Measurements from ENCODE around the gene ARF6.
A peak's percentile ranks its signal among the peaks of the same experiment; 100 is the strongest.

The ARF6 gene

DNA sequence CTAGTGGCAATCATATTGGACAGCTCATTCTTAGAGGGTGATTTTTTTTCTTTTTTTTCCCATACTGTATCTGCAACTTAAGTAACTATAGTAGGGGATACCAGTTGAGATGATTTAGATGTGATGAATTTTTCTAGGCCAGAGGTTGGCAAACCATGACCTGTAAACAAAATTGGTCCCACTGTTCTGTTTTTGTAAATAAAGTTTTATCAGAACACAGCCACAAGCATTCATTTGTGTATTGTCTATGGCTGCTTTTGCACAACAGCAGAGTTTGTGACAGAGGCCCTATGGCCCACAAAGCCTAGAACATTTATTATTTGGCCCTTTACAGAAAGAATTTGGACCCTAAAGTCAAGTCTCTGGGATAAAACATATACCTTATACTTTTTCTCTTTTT, 11.4 kb downstream of the ARF6 start:
- Histone ChIP-seq H3K4me1 (ENCODE audit: insufficient read depth, low read length) (no peaks in the 10 kb centered on the region; the same call in 1 of the 2 replicates), H3K4me2 (ENCODE audit: insufficient read depth, low read length) (no peak overlapping the region), H4K20me1 (ENCODE audit: insufficient read depth, low read length) (no peaks in the 10 kb centered on the region), H3K27ac (ENCODE audit: low read length) (no peak overlapping the region), H3K9ac (ENCODE audit: low read depth, low read length) (no peak overlapping the region), H3K27me3 (ENCODE audit: insufficient read depth, low read length, poor library complexity) (no peaks in the 10 kb centered on the region), H3K79me2 (ENCODE audit: insufficient read depth, low read length) (no peaks in the 10 kb centered on the region), H3K36me3 (ENCODE audit: insufficient read depth, low read length) (no peaks in the 10 kb centered on the region), H2AFZ (ENCODE audit: low read depth, low read length) (no peak overlapping the region), H3K9me3 (ENCODE audit: insufficient read depth, low read length, severe bottlenecking) (no peaks in the 10 kb centered on the region), H3K4me3 (ENCODE audit: low read depth in 1 of 2, low read length in 2 of 2) (no peak overlapping the region)
- TF ChIP-seq, protein P1, sequence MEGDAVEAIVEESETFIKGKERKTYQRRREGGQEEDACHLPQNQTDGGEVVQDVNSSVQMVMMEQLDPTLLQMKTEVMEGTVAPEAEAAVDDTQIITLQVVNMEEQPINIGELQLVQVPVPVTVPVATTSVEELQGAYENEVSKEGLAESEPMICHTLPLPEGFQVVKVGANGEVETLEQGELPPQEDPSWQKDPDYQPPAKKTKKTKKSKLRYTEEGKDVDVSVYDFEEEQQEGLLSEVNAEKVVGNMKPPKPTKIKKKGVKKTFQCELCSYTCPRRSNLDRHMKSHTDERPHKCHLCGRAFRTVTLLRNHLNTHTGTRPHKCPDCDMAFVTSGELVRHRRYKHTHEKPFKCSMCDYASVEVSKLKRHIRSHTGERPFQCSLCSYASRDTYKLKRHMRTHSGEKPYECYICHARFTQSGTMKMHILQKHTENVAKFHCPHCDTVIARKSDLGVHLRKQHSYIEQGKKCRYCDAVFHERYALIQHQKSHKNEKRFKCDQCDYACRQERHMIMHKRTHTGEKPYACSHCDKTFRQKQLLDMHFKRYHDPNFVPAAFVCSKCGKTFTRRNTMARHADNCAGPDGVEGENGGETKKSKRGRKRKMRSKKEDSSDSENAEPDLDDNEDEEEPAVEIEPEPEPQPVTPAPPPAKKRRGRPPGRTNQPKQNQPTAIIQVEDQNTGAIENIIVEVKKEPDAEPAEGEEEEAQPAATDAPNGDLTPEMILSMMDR (IDR thresholded peaks at IDR 0.05; ENCODE audit: borderline replicate concordance, extremely low read depth, low read length, poor library complexity, severe bottlenecking): no peak
- TF ChIP-seq EZH2 (IDR thresholded peaks at IDR 0.05; ENCODE audit: borderline replicate concordance, low read depth, low read length, severe bottlenecking): no peak
- no peak for ATAC-seq (ENCODE audit: insufficient read depth, low read depth)
- DNase-seq: no peak

DNA sequence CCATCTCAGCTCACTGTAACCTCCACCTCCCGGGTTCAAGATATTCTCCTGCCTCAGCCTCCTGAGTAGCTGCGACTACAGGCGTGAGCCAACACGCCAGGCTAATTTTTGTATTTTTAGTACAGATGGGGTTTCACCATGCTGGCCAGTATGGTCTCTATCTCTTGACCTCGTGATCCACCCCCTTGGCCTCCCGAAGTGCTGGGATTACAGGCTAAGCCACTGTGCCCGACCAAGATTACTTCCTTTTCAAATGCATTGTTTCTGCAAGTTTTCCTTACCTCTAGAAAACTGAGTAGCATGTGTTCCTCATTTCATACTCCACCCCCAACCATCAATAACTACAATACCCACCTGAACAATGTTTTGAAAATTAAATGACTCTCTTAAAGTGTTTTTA, 13.1 kb downstream of the ARF6 start:
- no peaks in the 10 kb centered on the region for H3K9me3 ChIP-seq (ENCODE audit: insufficient read depth, low read length, severe bottlenecking)
- no peaks in the 10 kb centered on the region for H4K20me1 ChIP-seq (ENCODE audit: insufficient read depth, low read length)
- ATAC-seq (ENCODE audit: insufficient read depth, low read depth): no peak
- no peak overlapping the region for H3K4me3 ChIP-seq (ENCODE audit: low read depth in 1 of 2, low read length in 2 of 2)
- no peak overlapping the region for H3K9ac ChIP-seq (ENCODE audit: low read depth, low read length)
- no peak overlapping the region for H3K4me2 ChIP-seq (ENCODE audit: insufficient read depth, low read length)
- no peak overlapping the region for H2AFZ ChIP-seq (ENCODE audit: low read depth, low read length)
- H3K79me2 ChIP-seq (ENCODE audit: insufficient read depth, low read length): no peaks in the 10 kb centered on the region
- H3K27ac ChIP-seq (ENCODE audit: low read length): no peak overlapping the region
- no peak for DNase-seq
- H3K36me3 ChIP-seq (ENCODE audit: insufficient read depth, low read length): no peaks in the 10 kb centered on the region
- H3K27me3 ChIP-seq (ENCODE audit: insufficient read depth, low read length, poor library complexity): no peaks in the 10 kb centered on the region
- TF ChIP-seq, protein P1 (IDR thresholded peaks at IDR 0.05; ENCODE audit: borderline replicate concordance, extremely low read depth, low read length, poor library complexity, severe bottlenecking): no peak
- TF ChIP-seq EZH2 (IDR thresholded peaks at IDR 0.05; ENCODE audit: borderline replicate concordance, low read depth, low read length, severe bottlenecking): no peak
- H3K4me1 ChIP-seq (ENCODE audit: insufficient read depth, low read length): no peaks in the 10 kb centered on the region; the same call in 1 of the 2 replicates

DNA sequence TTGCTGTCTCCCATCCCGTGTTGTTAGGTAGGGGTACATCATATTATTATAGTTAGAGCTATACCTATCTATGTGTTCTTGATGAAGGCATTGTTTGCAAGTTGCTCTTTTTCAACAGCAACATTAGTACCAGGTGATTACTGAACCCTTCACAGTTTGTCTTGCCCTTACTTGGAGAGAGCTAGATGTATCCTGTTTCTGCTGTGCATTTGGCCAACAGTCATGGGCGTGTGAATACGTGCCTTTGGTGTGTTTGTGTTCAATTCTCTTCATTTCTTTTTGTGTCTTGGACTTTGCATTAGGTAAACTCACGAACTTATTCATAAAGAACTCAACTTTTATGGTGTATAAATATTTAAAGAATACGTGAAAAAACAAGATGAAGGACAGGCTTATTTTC, 14.3 kb downstream of the ARF6 start:
- Histone ChIP-seq H3K27me3 (ENCODE audit: insufficient read depth, low read length, poor library complexity) (no peaks in the 10 kb centered on the region), H3K36me3 (ENCODE audit: insufficient read depth, low read length) (no peaks in the 10 kb centered on the region), H3K79me2 (ENCODE audit: insufficient read depth, low read length) (no peaks in the 10 kb centered on the region), H3K4me3 (ENCODE audit: low read depth in 1 of 2, low read length in 2 of 2) (no peak overlapping the region), H3K4me2 (ENCODE audit: insufficient read depth, low read length) (no peak overlapping the region), H3K27ac (ENCODE audit: low read length) (no peak overlapping the region), H4K20me1 (ENCODE audit: insufficient read depth, low read length) (no peaks in the 10 kb centered on the region), H3K9ac (ENCODE audit: low read depth, low read length) (no peak overlapping the region), H3K4me1 (ENCODE audit: insufficient read depth, low read length) (no peaks in the 10 kb centered on the region; the same call in 1 of the 2 replicates), H2AFZ (ENCODE audit: low read depth, low read length) (no peak overlapping the region), H3K9me3 (ENCODE audit: insufficient read depth, low read length, severe bottlenecking) (no peaks in the 10 kb centered on the region)
- TF ChIP-seq EZH2 (IDR thresholded peaks at IDR 0.05; ENCODE audit: borderline replicate concordance, low read depth, low read length, severe bottlenecking): no peak
- TF ChIP-seq, protein P1 (IDR thresholded peaks at IDR 0.05; ENCODE audit: borderline replicate concordance, extremely low read depth, low read length, poor library complexity, severe bottlenecking): no peak
- peak; percentile 47; the same call in 1 of the 3 replicates for ATAC-seq (ENCODE audit: insufficient read depth, low read depth)
- DNase-seq: no peak

DNA sequence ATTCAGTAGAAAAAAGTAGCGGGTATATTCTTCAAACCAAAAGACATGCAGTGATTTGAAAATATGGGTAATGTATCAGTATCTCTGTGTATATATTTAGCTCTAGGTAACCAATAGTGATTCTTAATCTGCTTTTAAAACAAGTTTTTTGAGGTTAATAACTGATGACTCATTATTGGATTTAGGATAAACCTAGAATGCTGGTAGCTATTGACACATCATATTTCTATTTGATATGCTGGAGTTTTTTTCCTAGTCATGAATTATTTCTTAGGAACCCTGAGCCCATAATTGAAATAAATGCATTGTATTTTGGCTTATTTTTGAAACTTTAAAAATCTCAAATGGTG, 15.5 kb downstream of the ARF6 start:
- H2AFZ ChIP-seq (ENCODE audit: low read depth, low read length): no peak overlapping the region
- DNase-seq (no peak), ATAC-seq (ENCODE audit: insufficient read depth, low read depth) (no peak)
- H3K4me1 ChIP-seq (ENCODE audit: insufficient read depth, low read length): no peaks in the 10 kb centered on the region; the same call in 1 of the 2 replicates
- no peaks in the 10 kb centered on the region for H4K20me1 ChIP-seq (ENCODE audit: insufficient read depth, low read length)
- H3K4me2 ChIP-seq (ENCODE audit: insufficient read depth, low read length): no peak overlapping the region
- no peaks in the 10 kb centered on the region for H3K79me2 ChIP-seq (ENCODE audit: insufficient read depth, low read length)
- no peaks in the 10 kb centered on the region for H3K36me3 ChIP-seq (ENCODE audit: insufficient read depth, low read length)
- no peak overlapping the region for H3K4me3 ChIP-seq (ENCODE audit: low read depth in 1 of 2, low read length in 2 of 2)
- no peak overlapping the region for H3K9ac ChIP-seq (ENCODE audit: low read depth, low read length)
- no peaks in the 10 kb centered on the region for H3K27me3 ChIP-seq (ENCODE audit: insufficient read depth, low read length, poor library complexity)
- H3K27ac ChIP-seq (ENCODE audit: low read length): no peak overlapping the region
- no peaks in the 10 kb centered on the region for H3K9me3 ChIP-seq (ENCODE audit: insufficient read depth, low read length, severe bottlenecking)
- TF ChIP-seq EZH2 (IDR thresholded peaks at IDR 0.05; ENCODE audit: borderline replicate concordance, low read depth, low read length, severe bottlenecking): no peak
- TF ChIP-seq, protein P1 (IDR thresholded peaks at IDR 0.05; ENCODE audit: borderline replicate concordance, extremely low read depth, low read length, poor library complexity, severe bottlenecking): no peak
